HCT116 (cell line): Measurements from ENCODE around the gene NEK6. TPM values are rescaled to one million over a fixed set of nuclear protein-coding genes. Genes with fewer than 3 reads are reported as not detected.

ENCODE experiments used
- ATAC-seq: fragments of 200-7000 bp; cut with Tn5 transposase; 2 replicates; pipeline ENCODE4 v1.9.1; 2020; ENCODE audit warnings: mild to moderate bottlenecking, moderate library complexity
- BruUV-seq: library from RNA; stranded (reverse); fragments of 400-500 nt; replicated peaks from 2 replicates; lab custom pipeline; 2021; lab: Mats Ljungman, UMichigan
- CTCF ChIA-PET: fragments of 300-600 bp; sonication (Branson Sonifier 250); formaldehyde crosslinking; loops from one replicate; lab custom pipeline; 2021; ENCODE audit warnings: antibody characterized with exemption; lab: Charles Lee
- POLR2A ChIA-PET: fragments of 300-600, 350-600 bp; sonication (Branson Sonifier 250); formaldehyde crosslinking; loops from one replicate; lab custom pipeline; 2021; ENCODE audit warnings: antibody characterized with exemption; lab: Charles Lee
- RAD21 ChIA-PET, 2 experiments: fragments of 300-600 bp; sonication (Branson Sonifier 250); formaldehyde crosslinking; loops; one replicate each; lab custom pipeline; 2023; ENCODE audit warnings: low total read pairs in 2 of 2; ENCODE audit not compliant: uncharacterized antibody in 2 of 2, unreplicated experiment in 2 of 2, low non-redundant PET in 1 of 2; lab: Charles Lee
- DNase-seq: peaks from one replicate; pipeline ENCODE4 v3.0.0-alpha.2; 2010; ENCODE audit warnings: low read depth, low spot score
- H2AFZ ChIP-seq: fragments of 200-600 bp; shearing (Covaris generic), sonication (generic); 2 replicates; pipeline ENCODE4 v1.6.1; 2017; ENCODE audit warnings: low read depth, mixed run types, mixed read lengths, antibody characterized with exemption, low read length; ENCODE audit not compliant: poor library complexity, severe bottlenecking
- H3K27ac ChIP-seq: 2 replicates; pipeline ENCODE4 v1.5.1; 2012; ENCODE audit warnings: low read depth, low read length
- H3K27me3 ChIP-seq: fragments of 200-600 bp; sonication (generic); 2 replicates; pipeline ENCODE4 v1.6.1; 2016; ENCODE audit warnings: mixed run types, low read length, mixed read lengths; ENCODE audit not compliant: insufficient read depth
- H3K36me3 ChIP-seq, 2 experiments: fragments of 200-500 bp in 1 of 2; fragments of 200-600 bp in 1 of 2; sonication (Bioruptor generic) in 1 of 2; sonication (generic) in 1 of 2; 2 replicates each; pipeline versions ENCODE4 v1.5.1 to v1.6.1; 2014 to 2016; ENCODE audit warnings: low read length in 2 of 2, inconsistent platforms in 1 of 2, mixed read lengths in 1 of 2, mixed run types in 1 of 2; ENCODE audit not compliant: insufficient read depth in 2 of 2, control insufficient read depth in 1 of 2
- H3K4me1 ChIP-seq, 2 experiments: fragments of 200-600 bp in 1 of 2; sonication (generic) in 1 of 2; 2 replicates each; pipeline versions ENCODE4 v1.5.1 to v1.6.1; 2012 to 2017; ENCODE audit warnings: low read length in 2 of 2, inconsistent platforms in 1 of 2, mild to moderate bottlenecking in 1 of 2, mixed read lengths in 1 of 2, mixed run types in 1 of 2, moderate library complexity in 1 of 2; ENCODE audit not compliant: insufficient read depth in 2 of 2, control insufficient read depth in 1 of 2
- H3K4me2 ChIP-seq: fragments of 200-600 bp; sonication (generic); 2 replicates; pipeline ENCODE4 v1.6.1; 2017; ENCODE audit warnings: mixed run types, low read length, mixed read lengths
- H3K4me3 ChIP-seq, 2 experiments: fragments of 200-600 bp in 1 of 2; sonication (generic) in 1 of 2; replicated peaks in 1 of 2; 2 replicates each; pipeline ENCODE4 v1.5.1; 2011 to 2016; ENCODE audit warnings: low read length in 2 of 2, control low read depth in 1 of 2, low read depth in 1 of 2, mild to moderate bottlenecking in 1 of 2, mixed read lengths in 1 of 2, mixed run types in 1 of 2
- H3K79me2 ChIP-seq: fragments of 200-600 bp; sonication (generic); 2 replicates; pipeline ENCODE4 v1.6.1; 2017; ENCODE audit warnings: mild to moderate bottlenecking, mixed run types, low read length, moderate library complexity, mixed read lengths; ENCODE audit not compliant: insufficient read depth
- H3K9ac ChIP-seq: fragments of 200-600 bp; sonication (generic); 2 replicates; pipeline ENCODE4 v1.6.1; 2016; ENCODE audit warnings: low read length, mixed read lengths
- H3K9me2 ChIP-seq: fragments of 200-600 bp; sonication (generic), shearing (Covaris generic); 2 replicates; pipeline ENCODE4 v1.6.1; 2017; ENCODE audit warnings: mixed run types, mild to moderate bottlenecking, moderate library complexity; ENCODE audit not compliant: insufficient read depth
- H3K9me3 ChIP-seq, 2 experiments: fragments of 200-500 bp in 1 of 2; fragments of 200-600 bp in 1 of 2; sonication (Bioruptor generic) in 1 of 2; sonication (generic) in 1 of 2; 2 replicates each; pipeline ENCODE4 v1.6.1; 2014 to 2017; ENCODE audit warnings: low read length in 2 of 2, mixed read lengths in 2 of 2, inconsistent platforms in 1 of 2, low read depth in 1 of 2, mild to moderate bottlenecking in 1 of 2, mixed run types in 1 of 2, moderate library complexity in 1 of 2; ENCODE audit not compliant: control insufficient read depth in 1 of 2, insufficient read depth in 1 of 2
- H4K20me1 ChIP-seq: fragments of 200-600 bp; sonication (generic), shearing (Covaris generic); 2 replicates; pipeline ENCODE4 v1.6.1; 2017; ENCODE audit warnings: mixed run types, mild to moderate bottlenecking, moderate library complexity; ENCODE audit not compliant: insufficient read depth
- CEBPB ChIP-seq: IDR thresholded peaks from 2 replicates; pipeline ENCODE4 v1.6.1; 2012; ENCODE audit warnings: low read depth
- EGR1 ChIP-seq: IDR thresholded peaks from 2 replicates; pipeline ENCODE4 v1.6.1; 2012; ENCODE audit warnings: low read depth
- EZH2 ChIP-seq: fragments of 200-600 bp; sonication (generic); IDR thresholded peaks from 2 replicates; pipeline ENCODE4 v1.6.1; 2017; ENCODE audit warnings: antibody characterized with exemption, mixed run types
- FOSL1 ChIP-seq: IDR thresholded peaks from 2 replicates; pipeline ENCODE4 v1.6.1; 2012; ENCODE audit warnings: low read depth
- POLR2A ChIP-seq: IDR thresholded peaks from 2 replicates; pipeline ENCODE4 v1.7.0; 2011; ENCODE audit warnings: borderline replicate concordance; ENCODE audit not compliant: insufficient read depth, insufficient read length; ENCODE audit errors: extremely low read depth
- RAD21 ChIP-seq: IDR thresholded peaks from 2 replicates; pipeline ENCODE4 v1.6.1; 2012; ENCODE audit warnings: low read depth, mild to moderate bottlenecking
- SIN3A ChIP-seq: IDR thresholded peaks from 2 replicates; pipeline ENCODE4 v1.6.1; 2012; ENCODE audit warnings: low read depth
- SP1 ChIP-seq: IDR thresholded peaks from 2 replicates; pipeline ENCODE4 v1.6.1; 2012; ENCODE audit warnings: low read depth
- SRF ChIP-seq: IDR thresholded peaks from 2 replicates; pipeline ENCODE4 v1.6.1; 2012; ENCODE audit warnings: low read depth
- TCF7L2 ChIP-seq: IDR thresholded peaks from 2 replicates; pipeline ENCODE4 v1.7.0; 2011; ENCODE audit warnings: borderline replicate concordance, inconsistent platforms; ENCODE audit not compliant: insufficient read depth, insufficient read length; ENCODE audit errors: extremely low read depth
- YY1 ChIP-seq: IDR thresholded peaks from 2 replicates; pipeline ENCODE4 v1.6.1; 2011; ENCODE audit warnings: low read length, low read depth, moderate library complexity, mild to moderate bottlenecking; ENCODE audit not compliant: insufficient replicate concordance; ENCODE audit errors: extremely low read depth
- intact Hi-C: fragments of 100-400 bp; cut with micrococcal nuclease; formaldehyde crosslinking; loops from 2 replicates; pipeline ENCODE4 v1.10.0; 2022
- total RNA-seq: library from RNA; stranded (reverse); gene quantifications from one replicate; pipeline ENCODE4 v1.2.1, GENCODE V29; 2021; ENCODE audit not compliant: unreplicated experiment
- TF ChIP-seq, protein P1 (sequence below): IDR thresholded peaks from 2 replicates; pipeline ENCODE4 v1.6.1; 2012; ENCODE audit warnings: low read depth
- TF ChIP-seq, protein P2 (sequence below): IDR thresholded peaks from 2 replicates; pipeline ENCODE4 v1.6.1; 2012
- TF ChIP-seq, protein P3 (sequence below), 3 experiments: fragments of 200-600 bp in 1 of 3; sonication (generic) in 1 of 3; IDR thresholded peaks in 2 of 3; conservative IDR thresholded peaks in 1 of 3; 2 replicates each; pipeline ENCODE4 v1.5.1; 2012 to 2017; ENCODE audit warnings: low read depth in 2 of 3, low read length in 2 of 3, antibody characterized with exemption in 1 of 3, borderline replicate concordance in 1 of 3, control low read depth in 1 of 3, mild to moderate bottlenecking in 1 of 3, mixed read lengths in 1 of 3, mixed run types in 1 of 3, moderate library complexity in 1 of 3; ENCODE audit not compliant: insufficient read depth in 1 of 3
- TF ChIP-seq, protein P4 (sequence below): IDR thresholded peaks from 2 replicates; pipeline ENCODE4 v1.6.1; 2011; ENCODE audit warnings: mild to moderate bottlenecking, low read length, moderate library complexity; ENCODE audit not compliant: insufficient replicate concordance; ENCODE audit errors: extremely low read depth

The NEK6 gene
- total RNA-seq, 1 experiment from 2014 or later: 40.8 TPM

DNA sequence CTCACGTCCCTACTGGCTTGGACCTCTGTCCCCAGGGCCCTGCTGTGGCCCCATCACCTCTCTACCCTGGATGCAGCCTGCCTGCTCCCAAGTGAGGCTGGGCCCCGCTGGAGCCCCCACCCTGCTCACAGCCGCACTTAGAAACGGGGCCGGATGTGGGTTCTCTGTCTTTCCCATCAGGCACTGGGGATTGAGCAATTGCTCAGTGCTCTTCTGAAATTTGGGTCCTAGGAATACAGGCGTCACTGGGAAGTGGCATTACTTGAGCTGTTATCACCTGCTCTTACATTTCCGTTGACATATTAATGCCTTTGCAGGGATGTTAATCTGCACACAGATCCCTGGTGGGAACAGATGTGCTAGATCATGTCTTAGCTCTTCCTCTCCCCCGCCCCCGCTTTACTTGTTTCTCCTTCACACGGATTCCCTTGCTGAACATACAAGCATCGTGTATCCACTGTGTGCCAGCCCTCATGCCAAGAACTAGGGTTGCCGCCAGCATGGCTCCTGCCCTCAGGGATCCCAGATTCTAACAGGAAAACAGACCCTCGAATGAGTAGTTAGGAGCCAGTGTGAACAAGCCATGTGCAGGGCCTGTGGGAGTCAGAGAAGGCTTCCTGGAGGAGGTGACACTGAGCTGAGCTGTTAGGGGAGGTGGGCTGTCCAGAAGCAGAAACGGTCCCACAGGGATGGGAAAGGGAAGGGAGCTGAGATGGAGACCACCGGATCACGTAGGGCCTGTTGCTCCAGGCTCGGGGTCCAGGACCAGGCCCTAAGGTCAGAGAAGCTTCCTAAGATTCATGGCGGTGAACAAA is 65.1 kb downstream of the NEK6 start:
- Histone ChIP-seq H3K9me3 (no peaks in the 10 kb centered on the region), H3K27me3 (no peaks in the 10 kb centered on the region), H3K4me2 (no peak overlapping the region), H4K20me1 (no peaks in the 10 kb centered on the region), H3K4me3 (no peak overlapping the region), H2AFZ (no peak overlapping the region), H3K27ac (no peak overlapping the region), H3K9me2 (no peaks in the 10 kb centered on the region), H3K9ac (no peak overlapping the region), H3K36me3 (no peaks in the 10 kb centered on the region; a peak in 2 of 4 replicates), H3K4me1 (peaks cover 0 to 9% of the 10 kb centered on the region in 2 experiments; a peak in 1 of 4 replicates), H3K79me2 (no peaks in the 10 kb centered on the region)
- DNase-seq: no peak
- intact Hi-C loops: no loop called here
- RAD21 ChIA-PET: no interaction called here
- POLR2A ChIA-PET: no interaction called here
- BruUV-seq: no TSS peak
- ATAC-seq: no peak
- TF ChIP-seq POLR2A (no peak), TCF7L2 (no peak), EZH2 (no peak), EGR1 (no peak), SRF (no peak), FOSL1 (no peak), SP1 (no peak), YY1 (no peak), SIN3A (no peak), CEBPB (no peak), RAD21 (no peak)
- TF ChIP-seq, protein P1, sequence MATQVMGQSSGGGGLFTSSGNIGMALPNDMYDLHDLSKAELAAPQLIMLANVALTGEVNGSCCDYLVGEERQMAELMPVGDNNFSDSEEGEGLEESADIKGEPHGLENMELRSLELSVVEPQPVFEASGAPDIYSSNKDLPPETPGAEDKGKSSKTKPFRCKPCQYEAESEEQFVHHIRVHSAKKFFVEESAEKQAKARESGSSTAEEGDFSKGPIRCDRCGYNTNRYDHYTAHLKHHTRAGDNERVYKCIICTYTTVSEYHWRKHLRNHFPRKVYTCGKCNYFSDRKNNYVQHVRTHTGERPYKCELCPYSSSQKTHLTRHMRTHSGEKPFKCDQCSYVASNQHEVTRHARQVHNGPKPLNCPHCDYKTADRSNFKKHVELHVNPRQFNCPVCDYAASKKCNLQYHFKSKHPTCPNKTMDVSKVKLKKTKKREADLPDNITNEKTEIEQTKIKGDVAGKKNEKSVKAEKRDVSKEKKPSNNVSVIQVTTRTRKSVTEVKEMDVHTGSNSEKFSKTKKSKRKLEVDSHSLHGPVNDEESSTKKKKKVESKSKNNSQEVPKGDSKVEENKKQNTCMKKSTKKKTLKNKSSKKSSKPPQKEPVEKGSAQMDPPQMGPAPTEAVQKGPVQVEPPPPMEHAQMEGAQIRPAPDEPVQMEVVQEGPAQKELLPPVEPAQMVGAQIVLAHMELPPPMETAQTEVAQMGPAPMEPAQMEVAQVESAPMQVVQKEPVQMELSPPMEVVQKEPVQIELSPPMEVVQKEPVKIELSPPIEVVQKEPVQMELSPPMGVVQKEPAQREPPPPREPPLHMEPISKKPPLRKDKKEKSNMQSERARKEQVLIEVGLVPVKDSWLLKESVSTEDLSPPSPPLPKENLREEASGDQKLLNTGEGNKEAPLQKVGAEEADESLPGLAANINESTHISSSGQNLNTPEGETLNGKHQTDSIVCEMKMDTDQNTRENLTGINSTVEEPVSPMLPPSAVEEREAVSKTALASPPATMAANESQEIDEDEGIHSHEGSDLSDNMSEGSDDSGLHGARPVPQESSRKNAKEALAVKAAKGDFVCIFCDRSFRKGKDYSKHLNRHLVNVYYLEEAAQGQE: no peak
- TF ChIP-seq, protein P2, sequence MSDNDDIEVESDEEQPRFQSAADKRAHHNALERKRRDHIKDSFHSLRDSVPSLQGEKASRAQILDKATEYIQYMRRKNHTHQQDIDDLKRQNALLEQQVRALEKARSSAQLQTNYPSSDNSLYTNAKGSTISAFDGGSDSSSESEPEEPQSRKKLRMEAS: no peak
- TF ChIP-seq, protein P3, sequence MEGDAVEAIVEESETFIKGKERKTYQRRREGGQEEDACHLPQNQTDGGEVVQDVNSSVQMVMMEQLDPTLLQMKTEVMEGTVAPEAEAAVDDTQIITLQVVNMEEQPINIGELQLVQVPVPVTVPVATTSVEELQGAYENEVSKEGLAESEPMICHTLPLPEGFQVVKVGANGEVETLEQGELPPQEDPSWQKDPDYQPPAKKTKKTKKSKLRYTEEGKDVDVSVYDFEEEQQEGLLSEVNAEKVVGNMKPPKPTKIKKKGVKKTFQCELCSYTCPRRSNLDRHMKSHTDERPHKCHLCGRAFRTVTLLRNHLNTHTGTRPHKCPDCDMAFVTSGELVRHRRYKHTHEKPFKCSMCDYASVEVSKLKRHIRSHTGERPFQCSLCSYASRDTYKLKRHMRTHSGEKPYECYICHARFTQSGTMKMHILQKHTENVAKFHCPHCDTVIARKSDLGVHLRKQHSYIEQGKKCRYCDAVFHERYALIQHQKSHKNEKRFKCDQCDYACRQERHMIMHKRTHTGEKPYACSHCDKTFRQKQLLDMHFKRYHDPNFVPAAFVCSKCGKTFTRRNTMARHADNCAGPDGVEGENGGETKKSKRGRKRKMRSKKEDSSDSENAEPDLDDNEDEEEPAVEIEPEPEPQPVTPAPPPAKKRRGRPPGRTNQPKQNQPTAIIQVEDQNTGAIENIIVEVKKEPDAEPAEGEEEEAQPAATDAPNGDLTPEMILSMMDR (IDR thresholded peaks at IDR 0.05 in 2 of 3, conservative IDR thresholded peaks at IDR 0.05 in 1 of 3; ENCODE audit: borderline replicate concordance in 1 of 3, insufficient read depth in 1 of 3, low read depth in 2 of 3, low read length in 2 of 3): no peak
- TF ChIP-seq, protein P4, sequence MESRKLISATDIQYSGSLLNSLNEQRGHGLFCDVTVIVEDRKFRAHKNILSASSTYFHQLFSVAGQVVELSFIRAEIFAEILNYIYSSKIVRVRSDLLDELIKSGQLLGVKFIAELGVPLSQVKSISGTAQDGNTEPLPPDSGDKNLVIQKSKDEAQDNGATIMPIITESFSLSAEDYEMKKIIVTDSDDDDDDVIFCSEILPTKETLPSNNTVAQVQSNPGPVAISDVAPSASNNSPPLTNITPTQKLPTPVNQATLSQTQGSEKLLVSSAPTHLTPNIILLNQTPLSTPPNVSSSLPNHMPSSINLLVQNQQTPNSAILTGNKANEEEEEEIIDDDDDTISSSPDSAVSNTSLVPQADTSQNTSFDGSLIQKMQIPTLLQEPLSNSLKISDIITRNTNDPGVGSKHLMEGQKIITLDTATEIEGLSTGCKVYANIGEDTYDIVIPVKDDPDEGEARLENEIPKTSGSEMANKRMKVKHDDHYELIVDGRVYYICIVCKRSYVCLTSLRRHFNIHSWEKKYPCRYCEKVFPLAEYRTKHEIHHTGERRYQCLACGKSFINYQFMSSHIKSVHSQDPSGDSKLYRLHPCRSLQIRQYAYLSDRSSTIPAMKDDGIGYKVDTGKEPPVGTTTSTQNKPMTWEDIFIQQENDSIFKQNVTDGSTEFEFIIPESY: no peak
- CTCF ChIA-PET: interaction anchor here (4.3 kb wide), 1 partner anchor 196 kb away, joined by 16 read pairs; no protein-coding TSS in a partner anchor
